MM.1S (cell line): ENCODE results near the gene COL25A1.

Experiments used
- EZH2phosphoT487 ChIP-seq: fragments of 300-600 bp; sonication (generic); IDR thresholded peaks from 2 replicates; pipeline ENCODE4 v1.6.1; 2018; ENCODE audit warnings: antibody characterized with exemption, low read length
- TF ChIP-seq, protein P1 (sequence below): fragments of 300-600 bp; sonication (generic); IDR thresholded peaks from 2 replicates; pipeline ENCODE4 v1.5.1; 2016; ENCODE audit warnings: antibody characterized with exemption, low read length, mixed read lengths

GRCh38 chr4:109321232-109321631, 18.8 kb upstream of the COL25A1 start:
- TF ChIP-seq EZH2phosphoT487, result no peak
- TF ChIP-seq, protein P1, sequence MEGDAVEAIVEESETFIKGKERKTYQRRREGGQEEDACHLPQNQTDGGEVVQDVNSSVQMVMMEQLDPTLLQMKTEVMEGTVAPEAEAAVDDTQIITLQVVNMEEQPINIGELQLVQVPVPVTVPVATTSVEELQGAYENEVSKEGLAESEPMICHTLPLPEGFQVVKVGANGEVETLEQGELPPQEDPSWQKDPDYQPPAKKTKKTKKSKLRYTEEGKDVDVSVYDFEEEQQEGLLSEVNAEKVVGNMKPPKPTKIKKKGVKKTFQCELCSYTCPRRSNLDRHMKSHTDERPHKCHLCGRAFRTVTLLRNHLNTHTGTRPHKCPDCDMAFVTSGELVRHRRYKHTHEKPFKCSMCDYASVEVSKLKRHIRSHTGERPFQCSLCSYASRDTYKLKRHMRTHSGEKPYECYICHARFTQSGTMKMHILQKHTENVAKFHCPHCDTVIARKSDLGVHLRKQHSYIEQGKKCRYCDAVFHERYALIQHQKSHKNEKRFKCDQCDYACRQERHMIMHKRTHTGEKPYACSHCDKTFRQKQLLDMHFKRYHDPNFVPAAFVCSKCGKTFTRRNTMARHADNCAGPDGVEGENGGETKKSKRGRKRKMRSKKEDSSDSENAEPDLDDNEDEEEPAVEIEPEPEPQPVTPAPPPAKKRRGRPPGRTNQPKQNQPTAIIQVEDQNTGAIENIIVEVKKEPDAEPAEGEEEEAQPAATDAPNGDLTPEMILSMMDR, result no peak
